Peyer's patch (tissue), 4 donors: ENCODE results near the gene NT5DC3.

Source experiments
- CTCF ChIP-seq, 6 experiments: fragments of 450-650 bp in 4 of 6; fragments of 200-600 bp in 2 of 6; sonication (generic) in 1 of 6; IDR thresholded peaks; one replicate each; pipeline ENCODE4 v1.5.1; 2017 to 2019; ENCODE audit warnings: antibody characterized with exemption in 6 of 6, mild to moderate bottlenecking in 3 of 6, moderate library complexity in 1 of 6
- POLR2A ChIP-seq, 2 donors: fragments of 450-650 bp; IDR thresholded peaks; one replicate each; pipeline ENCODE4 v1.5.1; 2017; ENCODE audit warnings: antibody characterized with exemption in 2 of 2, mild to moderate bottlenecking in 2 of 2, moderate library complexity in 2 of 2

GRCh38 chr12:103823871-103824270 lies 17.2 kb downstream of the NT5DC3 start:
- TF ChIP-seq CTCF (IDR thresholded peaks at IDR 0.05), result no peak
- no peak for TF ChIP-seq POLR2A (IDR thresholded peaks at IDR 0.05)
